Erythroblast (primary cell): Measurements from ENCODE around the gene RYR2.

Source experiments
- GATA1 ChIP-seq: IDR thresholded peaks from 2 replicates; pipeline ENCODE4 v1.6.1; 2011; ENCODE audit warnings: low read depth, mild to moderate bottlenecking, control low read depth, low read length, moderate library complexity
- POLR2A ChIP-seq: IDR thresholded peaks from 2 replicates; pipeline ENCODE4 v1.6.1; 2011; ENCODE audit warnings: mild to moderate bottlenecking, low read length

DNA sequence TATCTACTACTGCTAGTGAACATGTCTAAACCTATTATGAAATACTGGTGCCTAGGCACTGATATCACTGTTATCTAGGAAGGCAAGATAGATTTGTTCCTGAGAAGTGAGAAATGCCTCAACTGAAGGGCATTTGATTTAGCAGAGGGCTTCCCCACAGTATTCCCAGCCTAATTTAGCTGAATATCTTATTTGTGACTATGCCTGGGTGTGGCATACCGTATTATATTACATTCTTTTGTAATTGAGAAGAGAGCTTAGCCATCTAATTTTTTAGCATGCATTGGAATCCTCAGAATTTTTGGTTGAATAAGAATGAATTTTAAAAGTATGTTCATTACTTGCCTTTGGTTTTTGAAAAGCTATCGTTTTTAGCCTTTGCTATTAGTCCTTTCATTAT lies 749.6 kb downstream of the RYR2 start:
- TF ChIP-seq POLR2A = no peak
- no peak for TF ChIP-seq GATA1
